ENCODE measurements around the gene PRSS22.

The PRSS22 gene

DNA sequence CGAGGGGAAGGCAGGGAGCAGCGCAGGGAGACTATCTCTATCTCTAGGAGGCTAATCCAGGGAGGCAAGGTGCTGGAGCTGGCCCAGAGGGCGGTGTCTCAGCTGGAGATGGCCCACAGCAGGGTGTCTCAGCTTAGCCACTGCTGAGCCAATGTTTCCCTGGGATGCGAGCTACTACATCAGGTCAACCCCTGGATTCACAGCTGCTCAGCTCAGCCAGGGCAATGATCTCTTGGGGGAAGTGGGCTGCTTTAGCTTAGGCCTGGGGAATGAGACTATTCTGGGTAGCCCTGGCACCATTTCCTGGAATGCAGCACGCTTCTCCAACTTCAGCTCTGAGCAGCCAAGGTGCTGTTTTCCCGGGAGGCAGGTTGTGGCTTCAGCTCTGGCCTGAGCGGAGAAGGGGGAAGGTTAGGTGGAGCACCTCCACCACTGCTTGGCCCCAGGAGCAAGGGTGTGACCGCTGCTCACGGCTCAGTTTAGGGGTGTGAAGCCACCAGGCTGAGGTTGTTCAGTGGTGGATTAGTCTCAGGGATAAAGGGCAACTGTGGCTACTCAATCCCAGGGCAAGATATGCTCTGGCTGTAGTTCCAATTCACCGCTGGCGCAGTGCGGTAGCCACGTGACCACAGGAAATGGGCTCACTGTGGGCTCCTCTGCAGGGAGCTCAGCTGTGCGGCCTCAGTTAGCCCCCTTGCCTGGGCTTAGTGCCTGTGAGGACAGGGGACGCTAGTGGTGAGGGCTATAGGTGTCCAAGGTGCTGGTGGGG, 46.1 kb downstream of the PRSS22 start:
- no peak for DNase-seq

DNA sequence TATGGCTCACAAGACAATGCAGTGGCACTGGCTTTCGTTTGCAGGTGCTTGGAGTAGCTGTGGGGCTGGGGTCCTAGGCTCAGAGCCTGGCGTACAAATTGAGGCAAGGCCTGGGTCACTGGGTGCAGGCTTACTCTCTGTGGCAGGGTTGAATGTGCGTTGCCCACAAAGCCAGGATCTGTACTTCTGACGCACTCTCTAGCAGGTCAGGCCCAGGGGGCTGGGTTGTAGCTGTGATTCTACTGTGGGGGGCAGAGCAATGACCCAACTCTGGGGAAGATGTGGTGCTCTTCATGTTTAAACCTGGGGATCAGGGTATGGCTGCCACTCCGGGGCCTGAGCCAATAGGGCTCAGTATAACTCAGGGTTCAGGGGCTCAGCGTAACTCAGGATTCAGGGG, 47.3 kb downstream of the PRSS22 start:
- DNase-seq = no peak

DNA sequence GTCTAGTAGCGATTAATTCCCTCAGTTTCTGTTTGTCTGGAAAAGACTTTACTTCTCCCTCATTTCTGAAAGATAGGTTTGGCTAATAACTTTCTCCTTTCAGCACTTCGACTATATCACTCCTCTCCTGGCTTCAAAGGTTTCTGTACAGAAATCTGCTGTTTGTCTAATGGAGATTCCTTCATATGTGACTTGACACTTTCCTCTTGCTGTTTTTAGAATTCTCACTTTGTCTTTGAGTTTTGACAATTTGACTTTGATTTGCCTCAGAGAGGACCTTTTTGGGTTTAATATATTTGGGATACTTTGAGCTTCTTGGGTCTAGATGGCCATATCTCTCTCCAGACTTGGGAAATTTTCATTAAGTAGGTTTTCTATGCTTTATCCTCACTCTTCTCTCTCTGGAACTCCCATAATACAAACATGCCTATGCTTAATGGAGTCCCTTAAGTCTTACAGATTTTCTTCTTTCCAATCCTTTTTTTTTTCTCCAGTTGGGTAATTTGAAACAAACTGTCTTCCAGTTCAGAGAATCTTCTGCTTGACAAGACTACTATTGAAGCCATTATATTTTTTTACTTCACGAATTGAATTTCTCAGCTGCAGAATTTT, 48.7 kb downstream of the PRSS22 start:
- DNase-seq = no peak

DNA sequence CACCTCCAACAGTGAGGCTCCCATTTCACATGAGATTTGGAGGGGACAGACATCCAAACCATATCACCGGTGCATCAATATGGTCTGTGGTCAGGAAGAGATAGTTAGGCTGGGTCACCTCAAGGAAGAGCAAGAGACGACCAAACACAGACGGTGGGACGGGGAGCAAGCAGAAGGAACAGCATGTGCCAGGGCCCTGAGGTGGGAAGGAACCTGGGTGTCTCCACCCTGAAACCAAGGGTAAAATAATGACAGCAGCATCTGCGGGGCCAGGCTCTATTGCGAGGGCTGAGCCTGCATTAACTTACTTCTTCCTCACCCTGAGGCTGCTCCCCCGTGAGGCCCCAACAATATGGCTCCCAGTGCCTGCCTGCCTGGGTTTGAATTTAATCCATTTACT, 49.8 kb downstream of the PRSS22 start:
- no peak for DNase-seq

DNA sequence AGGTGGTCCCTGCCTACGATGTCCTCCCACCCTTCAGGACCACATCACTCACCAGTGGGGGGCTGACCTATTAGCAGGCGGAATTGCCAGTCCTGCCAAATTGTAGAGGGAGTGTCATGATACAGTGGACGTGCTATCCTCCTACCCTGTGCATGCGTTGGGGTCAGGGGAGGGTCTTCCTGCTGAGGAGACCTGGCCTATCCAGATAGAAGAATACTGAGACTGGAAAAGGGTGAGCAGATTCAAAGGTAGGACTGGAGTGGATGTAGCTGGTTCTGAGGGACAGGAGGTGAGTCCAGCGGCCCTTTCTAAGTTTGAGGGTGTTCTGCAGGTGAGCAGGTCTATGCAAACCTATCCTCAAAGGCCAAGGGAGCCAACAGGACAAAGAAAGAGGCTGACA, 51.7 kb downstream of the PRSS22 start:
- no peak for DNase-seq

DNA sequence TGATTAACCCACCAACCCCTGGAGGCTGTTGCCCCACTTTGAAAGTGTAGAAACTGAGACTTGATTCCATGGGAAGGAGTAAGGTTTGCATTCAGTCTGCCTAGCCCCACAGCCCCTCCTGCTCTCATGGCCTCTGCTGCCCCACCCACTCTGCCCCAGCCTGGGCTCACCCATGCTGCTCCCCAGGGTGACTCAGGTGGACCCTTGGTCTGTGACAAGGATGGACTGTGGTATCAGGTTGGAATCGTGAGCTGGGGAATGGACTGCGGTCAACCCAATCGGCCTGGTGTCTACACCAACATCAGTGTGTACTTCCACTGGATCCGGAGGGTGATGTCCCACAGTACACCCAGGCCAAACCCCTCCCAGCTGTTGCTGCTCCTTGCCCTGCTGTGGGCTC, 53.2 kb downstream of the PRSS22 start:
- no peak for DNase-seq

DNA sequence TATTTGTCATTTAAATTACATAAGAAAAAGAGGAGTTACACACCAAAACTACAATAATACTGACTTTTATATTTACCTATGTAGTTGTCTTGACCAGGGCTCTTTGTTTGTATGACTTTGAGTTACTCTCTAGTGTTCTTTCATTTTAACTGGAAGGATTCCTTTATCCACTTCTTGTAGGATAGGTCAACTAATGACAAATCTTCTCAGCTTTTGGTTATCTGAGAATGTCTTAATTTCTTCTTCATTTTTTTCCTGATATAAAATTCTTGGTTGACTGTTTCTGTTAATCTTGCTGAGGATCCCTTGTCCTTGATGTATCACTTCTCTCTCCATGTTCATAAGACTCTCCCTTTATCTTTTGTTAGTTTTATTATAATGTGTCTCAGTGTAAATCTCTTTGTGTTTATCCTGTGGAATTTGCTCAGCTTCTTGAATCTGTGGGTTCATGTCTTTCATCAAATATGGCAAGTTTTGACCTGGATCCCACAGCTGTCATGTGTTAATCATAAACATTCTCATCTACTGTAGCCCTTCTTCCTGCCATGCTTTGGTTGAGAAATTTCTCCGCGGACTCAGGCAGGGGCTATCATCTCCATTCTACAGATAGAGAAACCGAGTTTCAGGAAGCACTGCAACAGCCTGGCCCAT, 54.3 kb downstream of the PRSS22 start:
- no peak for DNase-seq

Measured in NCI-H1092 (cell line).